M059J (cell line): ENCODE data around the gene SUGCT. TPM values are rescaled to one million over a fixed set of nuclear protein-coding genes. Genes with fewer than 3 reads are reported as not detected.
"Not testable (repeated sequence)": the region's sequence is repeated elsewhere in the genome, so short reads cannot be mapped to it uniquely, and the experiment has no call there.

Source experiments
- DNase-seq: peaks from one replicate; pipeline ENCODE4 v3.0.0-alpha.2; 2012; ENCODE audit warnings: low read depth
- total RNA-seq: library from RNA; depleted of rRNA; stranded (reverse); fragments of >200 nt; shearing (Covaris generic); gene quantifications from 2 replicates; pipeline ENCODE4 v1.2.3, GENCODE V29; 2014

SUGCT gene
- total RNA-seq, 1 experiment from 2014 or later, result 5.6 TPM

GRCh38 chr7:40569326-40569725, 434.5 kb downstream of the SUGCT start:
- no peak for DNase-seq

GRCh38 chr7:40570223-40570622, 435.4 kb downstream of the SUGCT start:
- peak; percentile 32 for DNase-seq

GRCh38 chr7:40571796-40572195, 437.0 kb downstream of the SUGCT start:
- peak; percentile 81 for DNase-seq

GRCh38 chr7:40572810-40573465, 438.1 kb downstream of the SUGCT start:
- DNase-seq, result peak; percentile 66

GRCh38 chr7:40579401-40579800, 444.6 kb downstream of the SUGCT start:
- peak; percentile 30 for DNase-seq

- DNase-seq, result no peak
Measured at GRCh38 chr7:40580776-40581175, 446.0 kb downstream of the SUGCT start.

- no peak for DNase-seq
Measured at GRCh38 chr7:40582539-40582938, 447.7 kb downstream of the SUGCT start.

- no peak for DNase-seq
Measured at GRCh38 chr7:40583667-40584444, 449.1 kb downstream of the SUGCT start.

GRCh38 chr7:40584667-40585433, 450.0 kb downstream of the SUGCT start:
- DNase-seq, result peak; percentile 34

GRCh38 chr7:40586197-40586596, 451.4 kb downstream of the SUGCT start:
- peak; percentile 79 for DNase-seq

GRCh38 chr7:40587419-40587818, 452.6 kb downstream of the SUGCT start:
- DNase-seq, result peak; percentile 38

GRCh38 chr7:40595129-40595528, 460.3 kb downstream of the SUGCT start:
- DNase-seq, result no peak

- no peak for DNase-seq
Measured at GRCh38 chr7:40595832-40596231, 461.0 kb downstream of the SUGCT start.

GRCh38 chr7:40597517-40597916, 462.7 kb downstream of the SUGCT start:
- DNase-seq, result no peak

GRCh38 chr7:40598915-40599314, 464.1 kb downstream of the SUGCT start:
- DNase-seq, result no peak

GRCh38 chr7:40599836-40600235, 465.0 kb downstream of the SUGCT start:
- DNase-seq, result no peak

GRCh38 chr7:40602351-40602750, 467.5 kb downstream of the SUGCT start:
- not testable (repeated sequence) for DNase-seq

- DNase-seq, result peak; percentile 56
Measured at GRCh38 chr7:40604601-40605438, 470.0 kb downstream of the SUGCT start.

- DNase-seq, result peak; percentile 77
Measured at GRCh38 chr7:40608321-40609075, 473.7 kb downstream of the SUGCT start.

GRCh38 chr7:40610461-40610860, 475.7 kb downstream of the SUGCT start:
- no peak for DNase-seq
